Large intestine (tissue), 3 donors: Measurements from ENCODE around the gene NEK2. TPM values are rescaled to one million over a fixed set of nuclear protein-coding genes. Genes with fewer than 3 reads are reported as not detected.
A peak's percentile ranks its signal among the peaks of the same experiment; 100 is the strongest.
"Not testable (repeated sequence)": the region's sequence is repeated elsewhere in the genome, so short reads cannot be mapped to it uniquely, and the experiment has no call there.

Experiments used
- DNase-seq, 2 donors: peaks; one replicate each; pipeline versions ENCODE4 v3.0.0 to v3.0.0-alpha.2; 2013
- H3K27ac ChIP-seq: one replicate; pipeline ENCODE4 v1.5.1; 2013; ENCODE audit warnings: low read length
- H3K27me3 ChIP-seq: 2 replicates; pipeline ENCODE4 v1.6.1; 2013; ENCODE audit warnings: low read length; ENCODE audit not compliant: control insufficient read depth, insufficient read depth
- H3K36me3 ChIP-seq: 2 replicates; pipeline ENCODE4 v1.6.1; 2013; ENCODE audit warnings: low read length; ENCODE audit not compliant: control insufficient read depth, insufficient read depth
- H3K4me1 ChIP-seq: one replicate; pipeline ENCODE4 v1.6.1; 2013; ENCODE audit warnings: low read length; ENCODE audit not compliant: control insufficient read depth, insufficient read depth
- H3K4me3 ChIP-seq: one replicate; pipeline ENCODE4 v1.5.1; 2013; ENCODE audit warnings: low read length
- H3K9me3 ChIP-seq: one replicate; pipeline ENCODE4 v1.6.1; 2013; ENCODE audit warnings: mild to moderate bottlenecking, low read depth, low read length, moderate library complexity; ENCODE audit not compliant: control insufficient read depth
- WGBS: methylation state at CpG from one replicate; pipeline ENCODE4 v1.1.5; 2013; ENCODE audit warnings: low lambda C conversion rate; ENCODE audit not compliant: insufficient coverage; 5-methylcytosine and 5-hydroxymethylcytosine counted together
- polyA plus RNA-seq: library from polyadenylated mRNA; unstranded; fragments of 120-200 nt; gene quantifications from one replicate; pipeline ENCODE4 v1.2.1, GENCODE V29; 2013

NEK2 gene
- polyA plus RNA-seq, 1 donor: 11.1 TPM

DNA sequence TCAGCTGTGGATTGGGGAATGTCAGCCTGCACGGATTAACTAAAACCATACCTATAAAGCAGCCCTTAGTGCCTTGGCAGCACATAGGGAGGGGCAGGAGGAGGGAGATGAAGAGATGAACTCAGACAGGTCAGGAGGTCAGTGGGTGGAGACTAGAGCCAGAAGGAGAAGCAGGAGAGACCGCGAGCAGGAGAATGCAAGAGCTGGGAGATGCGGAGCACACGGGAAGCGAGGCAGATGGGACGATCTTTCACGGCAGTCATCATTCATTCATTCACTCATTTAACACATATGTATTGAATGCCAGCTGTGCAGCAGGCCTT lies 41.9 kb downstream of the NEK2 start:
- H3K27me3 ChIP-seq: no peaks in the 10 kb centered on the region
- no CpG with 5 or more reads among the region's 8 CpGs for WGBS
- DNase-seq: no peak
- H3K4me3 ChIP-seq: no peak overlapping the region
- no peaks in the 10 kb centered on the region for H3K36me3 ChIP-seq
- no peak overlapping the region for H3K27ac ChIP-seq
- no peaks in the 10 kb centered on the region for H3K9me3 ChIP-seq
- H3K4me1 ChIP-seq: peaks cover 15% of the 10 kb centered on the region

GRCh38 chr1:211632808-211633523 lies 42.5 kb downstream of the NEK2 start:
- Histone ChIP-seq H3K9me3 (no peaks in the 10 kb centered on the region), H3K36me3 (no peaks in the 10 kb centered on the region), H3K4me1 (peaks cover 12% of the 10 kb centered on the region), H3K4me3 (no peak overlapping the region), H3K27me3 (no peaks in the 10 kb centered on the region), H3K27ac (no peak overlapping the region)
- no peak for DNase-seq
- no CpG with 5 or more reads among the region's 13 CpGs for WGBS

- no peak overlapping the region for H3K27ac ChIP-seq
- no peaks in the 10 kb centered on the region for H3K9me3 ChIP-seq
- no peaks in the 10 kb centered on the region for H3K36me3 ChIP-seq
- H3K4me3 ChIP-seq: no peak overlapping the region
- peaks cover 12% of the 10 kb centered on the region for H3K4me1 ChIP-seq
- WGBS: no CpG with 5 or more reads among the region's 16 CpGs
- H3K27me3 ChIP-seq: no peaks in the 10 kb centered on the region
- DNase-seq: no peak
Observed at GRCh38 chr1:211632117-211632807, 43.2 kb downstream of the NEK2 start.

DNA sequence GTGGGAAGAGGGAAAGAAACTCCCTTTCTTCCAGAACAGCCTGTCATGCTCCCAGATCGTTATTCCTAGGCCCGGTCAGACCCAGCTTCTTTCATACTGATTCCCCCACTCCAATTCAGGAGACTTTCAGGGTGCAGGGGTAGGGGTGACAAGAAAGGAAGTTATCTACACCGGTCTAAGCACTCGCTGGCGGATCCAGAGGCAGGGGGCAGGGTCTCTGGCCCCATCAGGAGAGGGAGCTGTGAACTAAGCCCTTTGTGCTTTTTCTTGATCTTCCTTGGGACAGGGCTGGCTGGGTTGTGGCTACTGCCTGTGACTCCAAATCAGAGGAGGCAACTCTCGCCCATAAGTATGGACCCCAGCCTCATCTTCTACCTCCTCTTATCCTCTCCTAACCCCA lies 44.3 kb downstream of the NEK2 start:
- Histone ChIP-seq H3K27ac (peak overlapping the region; percentile 68), H3K36me3 (no peaks in the 10 kb centered on the region), H3K4me3 (no peak overlapping the region), H3K9me3 (no peaks in the 10 kb centered on the region), H3K4me1 (peaks cover 12% of the 10 kb centered on the region), H3K27me3 (no peaks in the 10 kb centered on the region)
- no CpG with 5 or more reads among the region's 6 CpGs for WGBS
- DNase-seq: no peak

- Histone ChIP-seq H3K27ac (peak overlapping the region; percentile 68), H3K4me3 (no peak overlapping the region), H3K27me3 (no peaks in the 10 kb centered on the region), H3K36me3 (no peaks in the 10 kb centered on the region), H3K4me1 (peaks cover 12% of the 10 kb centered on the region), H3K9me3 (no peaks in the 10 kb centered on the region)
- no CpG with 5 or more reads among the region's 17 CpGs for WGBS
- peak; percentile 86 to 87 for DNase-seq
Observed at GRCh38 chr1:211630236-211631081, 45.0 kb downstream of the NEK2 start.

DNA sequence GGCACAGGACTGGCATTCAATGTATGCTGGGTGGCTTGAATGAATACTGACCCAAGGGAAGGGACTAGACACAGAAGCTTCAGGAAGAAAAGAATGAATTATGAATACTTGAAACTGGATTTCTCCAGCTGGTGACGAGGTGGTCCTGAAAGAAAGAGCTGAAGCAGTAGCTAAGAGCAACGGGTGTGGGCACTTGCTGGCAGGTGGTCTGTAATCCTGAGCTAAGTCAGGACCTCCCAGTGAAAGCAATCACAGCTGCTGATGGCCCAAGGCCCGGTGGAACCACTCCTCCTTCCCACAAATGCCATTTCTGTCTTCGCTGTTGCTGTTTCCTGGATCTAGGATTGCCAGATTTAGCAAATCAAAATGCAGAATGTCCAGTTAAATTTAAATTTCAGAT lies 47.0 kb downstream of the NEK2 start:
- no peaks in the 10 kb centered on the region for H3K36me3 ChIP-seq
- no peak overlapping the region for H3K4me3 ChIP-seq
- no peaks in the 10 kb centered on the region for H3K27me3 ChIP-seq
- no peak for DNase-seq
- 100% methylated on average over 1 of the region's 4 CpGs for WGBS
- peaks cover 12% of the 10 kb centered on the region for H3K4me1 ChIP-seq
- H3K27ac ChIP-seq: no peak overlapping the region
- peaks cover 3% of the 10 kb centered on the region for H3K9me3 ChIP-seq

- H3K9me3 ChIP-seq: peaks cover 3% of the 10 kb centered on the region
- no peak overlapping the region for H3K27ac ChIP-seq
- WGBS: no CpG with 5 or more reads among the region's 4 CpGs
- no peak for DNase-seq
- H3K4me1 ChIP-seq: peaks cover 12% of the 10 kb centered on the region
- no peaks in the 10 kb centered on the region for H3K27me3 ChIP-seq
- H3K36me3 ChIP-seq: no peaks in the 10 kb centered on the region
- no peak overlapping the region for H3K4me3 ChIP-seq
Observed at GRCh38 chr1:211627259-211627658, 48.2 kb downstream of the NEK2 start.

GRCh38 chr1:211625866-211626265 lies 49.6 kb downstream of the NEK2 start:
- H3K4me3 ChIP-seq, H3K27ac ChIP-seq, H3K36me3 ChIP-seq, H3K27me3 ChIP-seq, H3K9me3 ChIP-seq, H3K4me1 ChIP-seq, DNase-seq: not testable (repeated sequence)
- no CpG with 5 or more reads among the region's 7 CpGs for WGBS

DNA sequence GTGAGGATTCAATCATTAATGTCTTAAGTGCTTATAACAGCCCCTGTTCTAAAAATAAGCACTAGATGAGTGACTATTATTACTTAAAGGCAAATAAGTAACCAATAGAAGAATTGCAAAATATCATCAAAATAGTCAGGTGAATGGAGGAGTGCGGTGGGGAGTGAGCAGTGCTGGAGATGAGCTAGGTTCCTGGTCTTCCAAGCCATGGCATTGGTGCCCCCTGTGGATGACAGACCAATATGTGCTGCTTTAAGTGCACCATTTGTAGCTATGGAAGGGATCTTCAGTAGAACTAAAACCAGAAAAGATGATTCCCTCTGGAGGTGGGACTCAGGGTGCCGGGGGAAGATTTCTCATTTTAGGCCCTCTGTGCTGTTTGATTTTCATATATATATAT lies 50.4 kb downstream of the NEK2 start:
- DNase-seq: peak; percentile 46 to 54
- H3K9me3 ChIP-seq: peaks cover 3% of the 10 kb centered on the region
- no peak overlapping the region for H3K27ac ChIP-seq
- no peak overlapping the region for H3K4me3 ChIP-seq
- H3K4me1 ChIP-seq: no peaks in the 10 kb centered on the region
- H3K36me3 ChIP-seq: no peaks in the 10 kb centered on the region
- WGBS: no CpG with 5 or more reads among the region's 2 CpGs
- H3K27me3 ChIP-seq: no peaks in the 10 kb centered on the region

GRCh38 chr1:211623515-211623914 lies 51.9 kb downstream of the NEK2 start:
- DNase-seq: no peak
- WGBS: 29% methylated on average over 1 of the region's 3 CpGs

More at GRCh38 chr1:211623515-211623914, 51.9 kb downstream of the NEK2 start:
- Histone ChIP-seq H3K27ac (no peak overlapping the region), H3K36me3 (no peaks in the 10 kb centered on the region), H3K4me1 (peaks cover 9% of the 10 kb centered on the region), H3K4me3 (no peak overlapping the region), H3K27me3 (no peaks in the 10 kb centered on the region), H3K9me3 (peaks cover 3% of the 10 kb centered on the region)
